AG04449 (cell line): ENCODE results near the gene KRT80.

ENCODE experiments used
- CTCF ChIA-PET: fragments of 350-600 bp; formaldehyde crosslinking; extraction: SDS; loops from one replicate; lab custom pipeline; 2021; ENCODE audit warnings: antibody characterized with exemption; lab: Yijun Ruan, JAX
- POLR2A ChIA-PET: fragments of 400-600, 350-600 bp; formaldehyde crosslinking; extraction: SDS; loops from one replicate; lab custom pipeline; 2020; ENCODE audit warnings: antibody characterized with exemption, inconsistent platforms; lab: Yijun Ruan, JAX
- DNase-seq: peaks from one replicate; pipeline ENCODE4 v3.0.0-alpha.2; 2010; ENCODE audit warnings: low read depth, low spot score
- H3K4me3 ChIP-seq: 2 replicates; pipeline ENCODE4 v1.5.1; 2011; ENCODE audit warnings: low read depth, mild to moderate bottlenecking, control low read depth, low read length
- TF ChIP-seq, protein P1 (sequence below): IDR thresholded peaks from one replicate; pipeline ENCODE4 v1.5.1; 2011; ENCODE audit warnings: mild to moderate bottlenecking, moderate library complexity, low read length, control low read depth, inconsistent platforms; ENCODE audit not compliant: insufficient read depth; ENCODE audit errors: missing control alignments

KRT80 gene

DNA sequence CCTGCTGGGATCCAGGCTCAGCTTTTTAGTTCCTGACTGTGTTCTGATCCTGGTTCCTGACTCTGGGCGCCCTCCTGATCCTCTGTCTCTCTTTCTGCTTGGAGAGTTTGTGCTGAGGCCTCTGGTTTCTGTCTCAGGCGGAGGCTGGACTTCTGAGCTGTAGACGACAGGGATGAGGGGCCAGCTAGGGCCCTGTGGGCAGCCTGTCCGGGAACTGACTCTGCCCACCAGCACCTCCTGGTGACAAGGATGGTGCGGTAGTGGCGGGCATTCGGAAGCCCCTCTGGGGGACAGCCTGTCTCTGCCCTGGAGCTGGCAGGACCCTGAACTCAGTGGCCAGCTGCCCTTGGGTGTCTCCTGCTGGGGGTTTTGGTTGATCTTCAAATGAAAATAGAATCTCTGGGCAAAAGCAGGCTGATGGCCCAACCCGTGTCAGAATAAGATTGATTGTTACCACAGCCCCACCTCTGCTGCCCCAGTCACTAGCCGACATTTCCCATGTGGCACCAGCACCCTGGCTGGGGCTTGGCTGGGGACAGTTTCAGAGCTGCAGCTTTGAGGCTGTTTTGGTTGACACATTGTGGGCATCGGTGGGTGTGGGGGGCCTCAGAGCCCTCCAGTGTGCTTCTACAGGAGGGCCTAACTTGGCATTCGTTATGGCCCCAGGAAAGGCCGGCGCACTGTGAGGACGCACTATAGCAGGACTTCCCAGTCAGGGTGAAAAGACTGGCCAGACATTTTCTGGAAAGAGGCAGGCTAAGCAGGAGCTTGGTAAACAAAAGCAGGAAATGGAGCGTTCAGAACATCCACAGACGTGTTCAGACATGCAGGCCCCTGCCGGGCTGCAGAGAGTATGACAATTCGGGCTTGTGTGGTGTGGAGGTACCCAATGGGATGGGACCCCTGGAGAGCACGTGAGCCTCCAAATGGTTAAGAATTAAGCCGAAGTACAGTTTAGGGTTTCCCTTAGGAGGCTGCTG is 16.2 kb downstream of the KRT80 start:
- ChIA-PET POLR2A (no interaction called here), CTCF (interaction anchor here (0.7 to 3.2 kb wide), 12 partner anchors 9 to 105 kb away, joined by 3 to 14 read pairs (median 3); no protein-coding TSS in a partner anchor)
- no peak for DNase-seq
- TF ChIP-seq, protein P1, sequence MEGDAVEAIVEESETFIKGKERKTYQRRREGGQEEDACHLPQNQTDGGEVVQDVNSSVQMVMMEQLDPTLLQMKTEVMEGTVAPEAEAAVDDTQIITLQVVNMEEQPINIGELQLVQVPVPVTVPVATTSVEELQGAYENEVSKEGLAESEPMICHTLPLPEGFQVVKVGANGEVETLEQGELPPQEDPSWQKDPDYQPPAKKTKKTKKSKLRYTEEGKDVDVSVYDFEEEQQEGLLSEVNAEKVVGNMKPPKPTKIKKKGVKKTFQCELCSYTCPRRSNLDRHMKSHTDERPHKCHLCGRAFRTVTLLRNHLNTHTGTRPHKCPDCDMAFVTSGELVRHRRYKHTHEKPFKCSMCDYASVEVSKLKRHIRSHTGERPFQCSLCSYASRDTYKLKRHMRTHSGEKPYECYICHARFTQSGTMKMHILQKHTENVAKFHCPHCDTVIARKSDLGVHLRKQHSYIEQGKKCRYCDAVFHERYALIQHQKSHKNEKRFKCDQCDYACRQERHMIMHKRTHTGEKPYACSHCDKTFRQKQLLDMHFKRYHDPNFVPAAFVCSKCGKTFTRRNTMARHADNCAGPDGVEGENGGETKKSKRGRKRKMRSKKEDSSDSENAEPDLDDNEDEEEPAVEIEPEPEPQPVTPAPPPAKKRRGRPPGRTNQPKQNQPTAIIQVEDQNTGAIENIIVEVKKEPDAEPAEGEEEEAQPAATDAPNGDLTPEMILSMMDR = peak; percentile 3
- H3K4me3 ChIP-seq = no peak overlapping the region

- POLR2A ChIA-PET = no interaction called here
Observed at GRCh38 chr12:52173526-52173925, 18.3 kb downstream of the KRT80 start.

DNA sequence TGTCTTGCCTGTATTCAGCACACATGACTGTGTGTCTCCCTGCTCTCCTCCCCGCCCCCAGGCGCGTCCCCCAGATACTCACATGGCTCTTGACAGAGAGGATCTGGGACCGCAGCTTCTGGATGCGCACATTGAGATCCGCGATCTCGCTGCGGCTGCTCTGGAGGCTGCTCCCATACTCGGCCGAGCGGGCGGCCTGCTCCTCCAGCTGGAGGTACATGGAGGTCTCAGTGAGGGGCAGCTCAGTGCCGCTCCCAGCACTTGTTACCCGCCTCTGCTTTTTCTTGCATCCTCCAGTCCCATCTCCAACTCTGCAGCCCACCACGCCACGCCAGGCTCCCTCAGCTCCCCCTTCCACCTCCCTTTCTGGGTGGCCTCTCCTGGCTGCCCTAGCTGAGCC is 18.9 kb downstream of the KRT80 start:
- CTCF ChIA-PET = interaction anchor here (1.0 to 5.3 kb wide), 7 partner anchors 8 to 106 kb away, joined by 3 to 52 read pairs (median 4); no protein-coding TSS in a partner anchor
- no peak overlapping the region for H3K4me3 ChIP-seq
- TF ChIP-seq, protein P1 = no peak
- POLR2A ChIA-PET = no interaction called here
- DNase-seq = no peak

More at GRCh38 chr12:52173526-52173925, 18.3 kb downstream of the KRT80 start:
- CTCF ChIA-PET = interaction anchor here (0.7 to 5.3 kb wide), 7 partner anchors 8 to 105 kb away, joined by 3 to 52 read pairs (median 4); no protein-coding TSS in a partner anchor
- TF ChIP-seq, protein P1 = no peak
- no peak overlapping the region for H3K4me3 ChIP-seq
- DNase-seq = no peak

DNA sequence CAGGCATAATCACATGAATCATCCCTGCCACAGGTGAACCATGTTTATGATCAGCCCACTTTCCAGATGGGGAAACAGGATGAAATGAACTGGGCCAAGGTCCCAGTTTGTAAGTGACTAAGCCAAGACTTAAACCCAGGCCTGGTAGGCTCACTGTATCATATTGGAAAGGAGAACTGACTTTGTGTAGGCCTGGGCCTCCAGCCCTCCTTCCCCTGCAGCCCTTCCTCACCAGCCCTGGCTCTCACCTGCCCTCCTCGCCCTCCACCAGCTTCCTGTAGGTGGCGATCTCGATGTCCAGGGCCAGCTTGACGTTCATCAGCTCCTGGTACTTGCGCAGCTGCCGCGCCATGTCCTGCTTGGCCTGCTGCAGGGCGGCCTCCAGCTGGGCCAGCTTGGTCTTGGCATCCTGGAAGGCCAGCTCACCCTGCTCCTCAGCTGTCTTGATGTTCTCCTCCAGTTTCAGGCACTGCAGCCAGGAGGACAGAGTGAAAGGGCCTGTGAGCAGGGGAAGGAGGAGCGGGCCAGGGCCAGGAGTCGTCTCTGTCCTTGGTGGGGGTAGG is 19.8 kb downstream of the KRT80 start:
- H3K4me3 ChIP-seq = no peak overlapping the region
- CTCF ChIA-PET = interaction anchor here (0.8 to 5.3 kb wide), 10 partner anchors 9 to 708 kb away, joined by 3 to 52 read pairs (median 4); partner anchors contain the start of gene KRT80
- no peak for DNase-seq
- POLR2A ChIA-PET = no interaction called here
- TF ChIP-seq, protein P1 = peak; percentile 55

DNA sequence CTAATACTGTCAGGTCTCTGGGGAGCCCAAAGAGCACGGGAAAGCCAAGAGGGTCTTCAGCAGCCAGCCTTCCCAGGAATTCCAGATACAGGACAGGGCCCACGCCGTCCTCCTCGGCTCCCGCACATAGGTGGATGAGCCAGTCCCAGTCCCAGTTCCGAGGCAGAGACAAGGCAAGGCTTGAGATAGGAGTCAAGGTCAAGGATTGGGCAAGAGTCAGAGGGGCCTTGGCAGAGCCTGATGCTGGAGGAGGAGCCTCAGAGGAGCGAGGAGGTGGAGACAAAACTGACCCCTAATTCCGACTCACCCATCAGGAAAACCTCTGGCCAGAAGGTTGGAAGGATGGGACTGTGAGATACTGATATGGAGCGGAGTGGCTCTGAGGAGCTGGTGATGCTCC is 21.0 kb downstream of the KRT80 start:
- ChIA-PET CTCF (interaction anchor here (0.9 to 5.3 kb wide), 9 partner anchors 10 to 108 kb away, joined by 3 to 52 read pairs (median 6); partner anchors contain the start of gene KRT80), POLR2A (interaction anchor here (0.9 kb wide), 1 partner anchor 22 kb away, joined by 3 read pairs; no protein-coding TSS in a partner anchor)
- TF ChIP-seq, protein P1 = no peak
- no peak for DNase-seq
- H3K4me3 ChIP-seq = no peak overlapping the region

DNA sequence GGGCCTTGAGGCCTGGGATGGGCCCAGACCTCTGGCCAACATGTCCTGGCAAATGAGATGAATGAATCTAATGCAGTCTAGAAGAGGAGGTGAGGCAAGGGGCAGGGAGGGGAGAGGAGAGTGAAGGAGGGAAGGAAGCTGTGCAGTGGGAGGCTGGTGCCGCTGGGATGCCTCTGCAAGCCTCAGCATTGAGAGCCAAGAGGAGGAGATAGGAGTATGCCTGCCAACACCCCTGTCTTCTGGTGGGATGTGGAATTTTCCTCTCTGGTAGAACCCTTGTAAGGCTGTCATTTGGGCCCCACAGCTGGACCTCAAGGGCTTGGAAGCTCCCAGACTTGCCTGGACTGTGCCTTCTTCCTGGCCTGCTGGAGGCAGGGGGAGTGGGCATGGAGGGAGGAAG is 21.9 kb downstream of the KRT80 start:
- POLR2A ChIA-PET = no interaction called here
- CTCF ChIA-PET = interaction anchor here (0.8 to 5.3 kb wide), 5 partner anchors 11 to 709 kb away, joined by 3 to 52 read pairs (median 6); no protein-coding TSS in a partner anchor
- TF ChIP-seq, protein P1 = no peak
- no peak overlapping the region for H3K4me3 ChIP-seq
- DNase-seq = no peak
